ENCODE data around the gene CPEB3.

DNA sequence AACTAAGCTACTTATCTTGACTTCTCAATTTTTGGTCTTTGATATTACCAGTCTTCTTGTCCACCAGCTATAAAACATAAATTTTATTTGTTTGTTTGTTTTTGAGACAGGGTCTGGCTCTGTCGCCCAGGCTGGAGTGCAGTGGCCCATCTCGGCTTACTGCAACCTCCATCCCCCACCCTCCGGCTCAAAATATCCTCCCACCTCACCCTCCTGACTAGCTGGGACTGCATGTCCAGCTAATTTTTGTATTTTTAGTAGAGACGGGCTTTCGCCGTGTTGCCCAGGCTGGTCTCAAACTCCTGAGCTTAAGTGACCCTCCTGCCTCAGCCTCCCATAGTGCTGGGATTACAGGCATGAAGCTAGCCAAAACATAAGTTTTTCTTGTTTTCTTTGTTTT is 7.6 kb upstream of the CPEB3 start:
- TF ChIP-seq, protein P1, sequence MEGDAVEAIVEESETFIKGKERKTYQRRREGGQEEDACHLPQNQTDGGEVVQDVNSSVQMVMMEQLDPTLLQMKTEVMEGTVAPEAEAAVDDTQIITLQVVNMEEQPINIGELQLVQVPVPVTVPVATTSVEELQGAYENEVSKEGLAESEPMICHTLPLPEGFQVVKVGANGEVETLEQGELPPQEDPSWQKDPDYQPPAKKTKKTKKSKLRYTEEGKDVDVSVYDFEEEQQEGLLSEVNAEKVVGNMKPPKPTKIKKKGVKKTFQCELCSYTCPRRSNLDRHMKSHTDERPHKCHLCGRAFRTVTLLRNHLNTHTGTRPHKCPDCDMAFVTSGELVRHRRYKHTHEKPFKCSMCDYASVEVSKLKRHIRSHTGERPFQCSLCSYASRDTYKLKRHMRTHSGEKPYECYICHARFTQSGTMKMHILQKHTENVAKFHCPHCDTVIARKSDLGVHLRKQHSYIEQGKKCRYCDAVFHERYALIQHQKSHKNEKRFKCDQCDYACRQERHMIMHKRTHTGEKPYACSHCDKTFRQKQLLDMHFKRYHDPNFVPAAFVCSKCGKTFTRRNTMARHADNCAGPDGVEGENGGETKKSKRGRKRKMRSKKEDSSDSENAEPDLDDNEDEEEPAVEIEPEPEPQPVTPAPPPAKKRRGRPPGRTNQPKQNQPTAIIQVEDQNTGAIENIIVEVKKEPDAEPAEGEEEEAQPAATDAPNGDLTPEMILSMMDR (IDR thresholded peaks at IDR 0.05), result no peak
- no peak for TF ChIP-seq POLR2AphosphoS5 (IDR thresholded peaks at IDR 0.05; ENCODE audit: low read depth, low read length)
- TF ChIP-seq REST (IDR thresholded peaks at IDR 0.05; ENCODE audit: insufficient read depth in 1 of 2, low read depth in 2 of 2, low read length in 1 of 2), result no peak
- no peak for TF ChIP-seq TCF7L2 (IDR thresholded peaks at IDR 0.05; ENCODE audit: low read depth, low read length)
